Liver (tissue), 9 donors: Measurements from ENCODE around the gene LRRC2. TPM values are rescaled to one million over a fixed set of nuclear protein-coding genes. Genes with fewer than 3 reads are reported as not detected.

ENCODE experiments used
- DNase-seq: peaks from one replicate; pipeline ENCODE4 v3.0.0-alpha.2; 2017; ENCODE audit warnings: low spot score
- H3K27ac ChIP-seq, 2 donors: one replicate each; pipeline ENCODE4 v1.7.0; 2013; ENCODE audit warnings: inconsistent platforms in 2 of 2, low read length in 2 of 2, control low read depth in 1 of 2, low read depth in 1 of 2, mild to moderate bottlenecking in 1 of 2
- H3K27me3 ChIP-seq, 4 donors: one replicate each; pipeline versions ENCODE4 v1.6.1 to v1.7.0; 2013; ENCODE audit warnings: low read length in 3 of 4, inconsistent platforms in 1 of 4, mild to moderate bottlenecking in 1 of 4, moderate library complexity in 1 of 4; ENCODE audit not compliant: control insufficient read depth in 4 of 4, insufficient read depth in 4 of 4
- H3K36me3 ChIP-seq, 4 donors: one replicate each; pipeline versions ENCODE4 v1.6.1 to v1.7.0; 2013; ENCODE audit warnings: low read length in 3 of 4, mild to moderate bottlenecking in 3 of 4, low read depth in 1 of 4, moderate library complexity in 1 of 4; ENCODE audit not compliant: control insufficient read depth in 4 of 4, insufficient read depth in 3 of 4
- H3K4me1 ChIP-seq, 4 donors: one replicate each; pipeline versions ENCODE4 v1.6.1 to v1.7.0; 2013; ENCODE audit warnings: low read length in 3 of 4, mild to moderate bottlenecking in 3 of 4, moderate library complexity in 1 of 4; ENCODE audit not compliant: control insufficient read depth in 4 of 4, insufficient read depth in 4 of 4
- H3K4me3 ChIP-seq, 3 donors: one replicate each; pipeline versions ENCODE4 v1.6.1 to v1.7.0; 2013; ENCODE audit warnings: low read length in 3 of 3, control low read depth in 1 of 3, low read depth in 1 of 3, mild to moderate bottlenecking in 1 of 3
- H3K9ac ChIP-seq, 2 donors: one replicate each; pipeline ENCODE4 v1.7.0; 2013; ENCODE audit warnings: low read length in 2 of 2, mild to moderate bottlenecking in 2 of 2, moderate library complexity in 2 of 2, control low read depth in 1 of 2, low read depth in 1 of 2
- H3K9me3 ChIP-seq, 4 donors: one replicate each; pipeline versions ENCODE4 v1.6.1 to v1.7.0; 2013; ENCODE audit warnings: low read length in 3 of 4; ENCODE audit not compliant: control insufficient read depth in 4 of 4
- EGR1 ChIP-seq, 2 donors: IDR thresholded peaks; 2 replicates each; pipeline ENCODE4 v1.6.1; 2016 to 2018; ENCODE audit warnings: antibody characterized with exemption in 2 of 2, low read depth in 2 of 2
- FOXA1 ChIP-seq: IDR thresholded peaks from 2 replicates; pipeline ENCODE4 v1.6.1; 2016; ENCODE audit warnings: antibody characterized with exemption
- FOXA2 ChIP-seq: IDR thresholded peaks from 2 replicates; pipeline ENCODE4 v1.6.1; 2016; ENCODE audit warnings: antibody characterized with exemption
- GABPA ChIP-seq, 2 donors: IDR thresholded peaks in 1 of 2; conservative IDR thresholded peaks in 1 of 2; 2 replicates each; pipeline ENCODE4 v1.6.1; 2016; ENCODE audit warnings: antibody characterized with exemption in 2 of 2, mild to moderate bottlenecking in 1 of 2, moderate library complexity in 1 of 2
- HNF4A ChIP-seq, 2 donors: conservative IDR thresholded peaks; 2 replicates each; pipeline ENCODE4 v1.6.1; 2016; ENCODE audit warnings: antibody characterized with exemption in 2 of 2, mild to moderate bottlenecking in 2 of 2
- HNF4G ChIP-seq: IDR thresholded peaks from 2 replicates; pipeline ENCODE4 v1.6.1; 2016; ENCODE audit warnings: antibody characterized with exemption
- NR2F2 ChIP-seq: IDR thresholded peaks from 2 replicates; pipeline ENCODE4 v1.6.1; 2016; ENCODE audit warnings: antibody characterized with exemption
- RAD21 ChIP-seq, 2 donors: IDR thresholded peaks; 2 replicates each; pipeline ENCODE4 v1.6.1; 2016; ENCODE audit warnings: antibody characterized with exemption in 2 of 2, mild to moderate bottlenecking in 2 of 2
- RXRA ChIP-seq, 2 donors: IDR thresholded peaks; 2 replicates each; pipeline ENCODE4 v1.6.1; 2017 to 2018; ENCODE audit warnings: antibody characterized with exemption in 2 of 2, mild to moderate bottlenecking in 1 of 2
- SP1 ChIP-seq: IDR thresholded peaks from 2 replicates; pipeline ENCODE4 v1.6.1; 2018; ENCODE audit warnings: antibody characterized with exemption, mild to moderate bottlenecking
- TAF1 ChIP-seq: conservative IDR thresholded peaks from 2 replicates; pipeline ENCODE4 v1.6.1; 2016; ENCODE audit warnings: antibody characterized with exemption, mild to moderate bottlenecking
- YY1 ChIP-seq: IDR thresholded peaks from 2 replicates; pipeline ENCODE4 v1.6.1; 2016; ENCODE audit warnings: antibody characterized with exemption, mild to moderate bottlenecking
- WGBS: extraction: QIAGEN DNeasy Blood & Tissue Kit; methylation state at CpG from one replicate; pipeline ENCODE4 v1.1.7; 2013; 5-methylcytosine and 5-hydroxymethylcytosine counted together
- polyA plus RNA-seq, 2 donors: library from polyadenylated mRNA; stranded (reverse) in 1 of 2; unstranded in 1 of 2; fragments of 200-250 nt in 1 of 2; fragments of >200 nt in 1 of 2; fragmentation: Nextera tagmentation in 1 of 2; extraction: Ambion mirVana in 1 of 2; gene quantifications; one replicate each; pipeline versions ENCODE4 v1.2.1 to v1.2.3, GENCODE V29; 2013 to 2015
- total RNA-seq, 2 donors: library from RNA; depleted of rRNA; stranded (reverse); fragments of >200 nt; gene quantifications; one replicate each; pipeline ENCODE4 v1.2.3, GENCODE V29; 2014
- TF ChIP-seq, protein P1 (sequence below): IDR thresholded peaks from 2 replicates; pipeline ENCODE4 v1.6.1; 2016; ENCODE audit warnings: antibody characterized with exemption
- TF ChIP-seq, protein P2 (sequence below): IDR thresholded peaks from 2 replicates; pipeline ENCODE4 v1.6.1; 2016; ENCODE audit warnings: antibody characterized with exemption
- TF ChIP-seq, protein P3 (sequence below): IDR thresholded peaks from 2 replicates; pipeline ENCODE4 v1.6.1; 2016; ENCODE audit warnings: antibody characterized with exemption, mild to moderate bottlenecking
- TF ChIP-seq, protein P4 (sequence below): IDR thresholded peaks from 2 replicates; pipeline ENCODE4 v1.6.1; 2016; ENCODE audit warnings: antibody characterized with exemption
- donor health status: healthy.
- donor health status: healthy.
- donor health status: healthy.
- donor health status: healthy.
- donor health status: healthy.

Gene LRRC2
- total and polyA plus RNA-seq, 4 donors, result 0.93 to 7.6 (median 4.2) TPM

GRCh38 chr3:46553154-46553553 is 12.9 kb downstream of the LRRC2 start:
- H3K9ac ChIP-seq, result no peak overlapping the region
- H3K4me3 ChIP-seq, result no peak overlapping the region
- TF ChIP-seq, protein P1, sequence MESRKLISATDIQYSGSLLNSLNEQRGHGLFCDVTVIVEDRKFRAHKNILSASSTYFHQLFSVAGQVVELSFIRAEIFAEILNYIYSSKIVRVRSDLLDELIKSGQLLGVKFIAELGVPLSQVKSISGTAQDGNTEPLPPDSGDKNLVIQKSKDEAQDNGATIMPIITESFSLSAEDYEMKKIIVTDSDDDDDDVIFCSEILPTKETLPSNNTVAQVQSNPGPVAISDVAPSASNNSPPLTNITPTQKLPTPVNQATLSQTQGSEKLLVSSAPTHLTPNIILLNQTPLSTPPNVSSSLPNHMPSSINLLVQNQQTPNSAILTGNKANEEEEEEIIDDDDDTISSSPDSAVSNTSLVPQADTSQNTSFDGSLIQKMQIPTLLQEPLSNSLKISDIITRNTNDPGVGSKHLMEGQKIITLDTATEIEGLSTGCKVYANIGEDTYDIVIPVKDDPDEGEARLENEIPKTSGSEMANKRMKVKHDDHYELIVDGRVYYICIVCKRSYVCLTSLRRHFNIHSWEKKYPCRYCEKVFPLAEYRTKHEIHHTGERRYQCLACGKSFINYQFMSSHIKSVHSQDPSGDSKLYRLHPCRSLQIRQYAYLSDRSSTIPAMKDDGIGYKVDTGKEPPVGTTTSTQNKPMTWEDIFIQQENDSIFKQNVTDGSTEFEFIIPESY, result no peak
- no peak for TF ChIP-seq HNF4G
- TF ChIP-seq RAD21 (IDR thresholded peaks at IDR 0.05), result peak in 1 of 2 donors; percentile 24

DNA sequence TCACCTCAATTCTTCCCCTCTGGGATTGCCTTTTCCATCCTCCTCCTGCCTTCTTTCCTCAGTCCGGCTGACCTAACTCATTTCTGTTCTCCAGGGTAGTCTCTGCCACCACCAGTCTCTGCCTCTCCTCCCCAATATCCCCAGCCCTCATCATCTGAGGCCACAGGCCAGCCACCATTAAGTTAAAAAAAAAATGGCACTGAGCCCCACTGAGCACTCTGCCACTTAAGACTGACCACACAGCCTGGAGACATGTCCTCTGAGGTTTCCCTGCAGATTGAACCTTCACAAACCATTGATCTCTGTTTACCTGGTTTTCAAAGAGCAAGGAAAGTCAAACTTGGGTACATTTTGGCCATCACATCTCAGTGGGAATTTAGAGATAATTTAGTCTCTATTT is 13.6 kb downstream of the LRRC2 start:
- H3K9me3 ChIP-seq, result no peaks in the 10 kb centered on the region

More at GRCh38 chr3:46553154-46553553, 12.9 kb downstream of the LRRC2 start:
- Histone ChIP-seq H3K9me3 (no peaks in the 10 kb centered on the region), H3K27ac (no peak overlapping the region), H3K36me3 (peaks cover 0 to 5% (median 0%) of the 10 kb centered on the region in 4 donors), H3K27me3 (no peaks in the 10 kb centered on the region), H3K4me1 (peaks cover 2 to 4% (median 3%) of the 10 kb centered on the region in 4 donors)
- 13% methylated on average over 1 of the region's 1 CpG for WGBS
- DNase-seq, result no peak

GRCh38 chr3:46551615-46552014 is 14.5 kb downstream of the LRRC2 start:
- 92% methylated on average over 2 of the region's 2 CpGs for WGBS
- H3K4me3 ChIP-seq, result no peak overlapping the region

More for the DNA sequence above, 13.6 kb downstream of the LRRC2 start:
- no peak for DNase-seq
- Histone ChIP-seq H3K27ac (no peak overlapping the region), H3K4me1 (peaks cover 0 to 2% (median 0%) of the 10 kb centered on the region in 4 donors), H3K36me3 (peaks cover 0 to 5% (median 0%) of the 10 kb centered on the region in 4 donors), H3K4me3 (no peak overlapping the region), H3K9ac (no peak overlapping the region), H3K27me3 (no peaks in the 10 kb centered on the region)
- 93% methylated on average over 1 of the region's 1 CpG for WGBS
- TF ChIP-seq HNF4A (conservative IDR thresholded peaks at IDR 0.05) (no peak), EGR1 (IDR thresholded peaks at IDR 0.05; ENCODE audit: low read depth in 2 of 2) (no peak), HNF4G (no peak), RXRA (IDR thresholded peaks at IDR 0.05) (no peak), RAD21 (IDR thresholded peaks at IDR 0.05) (no peak), YY1 (no peak), NR2F2 (no peak), SP1 (no peak)
- TF ChIP-seq, protein P2, sequence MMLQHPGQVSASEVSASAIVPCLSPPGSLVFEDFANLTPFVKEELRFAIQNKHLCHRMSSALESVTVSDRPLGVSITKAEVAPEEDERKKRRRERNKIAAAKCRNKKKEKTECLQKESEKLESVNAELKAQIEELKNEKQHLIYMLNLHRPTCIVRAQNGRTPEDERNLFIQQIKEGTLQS, result no peak
- TF ChIP-seq, protein P3, sequence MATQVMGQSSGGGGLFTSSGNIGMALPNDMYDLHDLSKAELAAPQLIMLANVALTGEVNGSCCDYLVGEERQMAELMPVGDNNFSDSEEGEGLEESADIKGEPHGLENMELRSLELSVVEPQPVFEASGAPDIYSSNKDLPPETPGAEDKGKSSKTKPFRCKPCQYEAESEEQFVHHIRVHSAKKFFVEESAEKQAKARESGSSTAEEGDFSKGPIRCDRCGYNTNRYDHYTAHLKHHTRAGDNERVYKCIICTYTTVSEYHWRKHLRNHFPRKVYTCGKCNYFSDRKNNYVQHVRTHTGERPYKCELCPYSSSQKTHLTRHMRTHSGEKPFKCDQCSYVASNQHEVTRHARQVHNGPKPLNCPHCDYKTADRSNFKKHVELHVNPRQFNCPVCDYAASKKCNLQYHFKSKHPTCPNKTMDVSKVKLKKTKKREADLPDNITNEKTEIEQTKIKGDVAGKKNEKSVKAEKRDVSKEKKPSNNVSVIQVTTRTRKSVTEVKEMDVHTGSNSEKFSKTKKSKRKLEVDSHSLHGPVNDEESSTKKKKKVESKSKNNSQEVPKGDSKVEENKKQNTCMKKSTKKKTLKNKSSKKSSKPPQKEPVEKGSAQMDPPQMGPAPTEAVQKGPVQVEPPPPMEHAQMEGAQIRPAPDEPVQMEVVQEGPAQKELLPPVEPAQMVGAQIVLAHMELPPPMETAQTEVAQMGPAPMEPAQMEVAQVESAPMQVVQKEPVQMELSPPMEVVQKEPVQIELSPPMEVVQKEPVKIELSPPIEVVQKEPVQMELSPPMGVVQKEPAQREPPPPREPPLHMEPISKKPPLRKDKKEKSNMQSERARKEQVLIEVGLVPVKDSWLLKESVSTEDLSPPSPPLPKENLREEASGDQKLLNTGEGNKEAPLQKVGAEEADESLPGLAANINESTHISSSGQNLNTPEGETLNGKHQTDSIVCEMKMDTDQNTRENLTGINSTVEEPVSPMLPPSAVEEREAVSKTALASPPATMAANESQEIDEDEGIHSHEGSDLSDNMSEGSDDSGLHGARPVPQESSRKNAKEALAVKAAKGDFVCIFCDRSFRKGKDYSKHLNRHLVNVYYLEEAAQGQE, result no peak
- TF ChIP-seq, protein P4, sequence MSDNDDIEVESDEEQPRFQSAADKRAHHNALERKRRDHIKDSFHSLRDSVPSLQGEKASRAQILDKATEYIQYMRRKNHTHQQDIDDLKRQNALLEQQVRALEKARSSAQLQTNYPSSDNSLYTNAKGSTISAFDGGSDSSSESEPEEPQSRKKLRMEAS, result no peak

More at GRCh38 chr3:46551615-46552014, 14.5 kb downstream of the LRRC2 start:
- peaks cover 0 to 2% (median 0%) of the 10 kb centered on the region in 4 donors for H3K4me1 ChIP-seq
- H3K36me3 ChIP-seq, result peaks cover 0 to 5% (median 0%) of the 10 kb centered on the region in 4 donors
- no peak overlapping the region for H3K9ac ChIP-seq
- no peak overlapping the region for H3K27ac ChIP-seq
- H3K27me3 ChIP-seq, result no peaks in the 10 kb centered on the region
- no peaks in the 10 kb centered on the region for H3K9me3 ChIP-seq
- DNase-seq, result no peak
- TF ChIP-seq EGR1 (IDR thresholded peaks at IDR 0.05; ENCODE audit: low read depth in 2 of 2) (no peak), GABPA (IDR thresholded peaks at IDR 0.05 in 1 of 2, conservative IDR thresholded peaks at IDR 0.05 in 1 of 2) (no peak), FOXA1 (no peak), RXRA (IDR thresholded peaks at IDR 0.05) (no peak), RAD21 (IDR thresholded peaks at IDR 0.05) (no peak), FOXA2 (no peak), TAF1 (no peak), YY1 (no peak)
- TF ChIP-seq, protein P2, result no peak
- TF ChIP-seq, protein P1, result no peak
